Retinal pigment epithelial cell (primary cell): ENCODE data around the gene RALB.
A peak's percentile ranks its signal among the peaks of the same experiment; 100 is the strongest.

Source experiments
- DNase-seq: peaks from one replicate; pipeline ENCODE4 v3.0.0-alpha.2; 2010; ENCODE audit warnings: low read depth
- H3K4me3 ChIP-seq: 2 replicates; pipeline ENCODE4 v1.5.1; 2011; ENCODE audit warnings: mild to moderate bottlenecking, low read length, control low read depth, moderate library complexity
- CTCF ChIP-seq: conservative IDR thresholded peaks from 2 replicates; pipeline ENCODE4 v1.5.1; 2011; ENCODE audit warnings: low read depth, low read length, control low read depth, inconsistent platforms

RALB gene

GRCh38 chr2:120251078-120251477, 1.6 kb upstream of the RALB start:
- TF ChIP-seq CTCF: no peak
- DNase-seq: no peak
- H3K4me3 ChIP-seq: no peak overlapping the region

- peak overlapping the region; percentile 85 for H3K4me3 ChIP-seq
- TF ChIP-seq CTCF: no peak
- no peak for DNase-seq
Observed at GRCh38 chr2:120251880-120252224, 800 bp upstream of the RALB start.

GRCh38 chr2:120253021-120253882, 600 bp downstream of the RALB start:
- peak; percentile 50 for TF ChIP-seq CTCF
- peak overlapping the region; percentile 85 for H3K4me3 ChIP-seq
- DNase-seq: no peak

GRCh38 chr2:120254178-120254577, 1.5 kb downstream of the RALB start:
- H3K4me3 ChIP-seq: no peak overlapping the region
- no peak for TF ChIP-seq CTCF
- DNase-seq: no peak

GRCh38 chr2:120255071-120255470, 2.4 kb downstream of the RALB start:
- no peak overlapping the region for H3K4me3 ChIP-seq
- no peak for DNase-seq
- TF ChIP-seq CTCF: no peak

- no peak for TF ChIP-seq CTCF
- no peak overlapping the region for H3K4me3 ChIP-seq
- DNase-seq: no peak
Observed at GRCh38 chr2:120255986-120256650, 3.5 kb downstream of the RALB start.

- no peak overlapping the region for H3K4me3 ChIP-seq
- DNase-seq: no peak
- TF ChIP-seq CTCF: no peak
Observed at GRCh38 chr2:120256651-120257000, 4.0 kb downstream of the RALB start.
